K562 (cell line): ENCODE results near the gene RAVER2.

Source experiments
- FOXM1 ChIP-seq, 2 experiments: fragments of 450-650 bp in 1 of 2; sonication (generic) in 1 of 2; formaldehyde crosslinking in 1 of 2; IDR thresholded peaks; 2 replicates each; pipeline versions ENCODE4 v1.6.1 to v1.9.0; 2017 to 2022; ENCODE audit warnings: low read depth in 2 of 2, mild to moderate bottlenecking in 2 of 2, missing genetic modification reagents in 1 of 2, moderate library complexity in 1 of 2
- HNRNPL ChIP-seq: fragments of 200-400 bp; formaldehyde crosslinking; IDR thresholded peaks from 2 replicates; pipeline ENCODE4 v1.6.1; 2017; ENCODE audit warnings: low read depth, mild to moderate bottlenecking, low read length
- NFATC3 ChIP-seq: fragments of 450-650 bp; IDR thresholded peaks from 2 replicates; pipeline ENCODE4 v1.6.1; 2017; ENCODE audit warnings: mild to moderate bottlenecking
- NONO ChIP-seq, 2 experiments: fragments of 200-400 bp in 1 of 2; fragments of 450-650 bp in 1 of 2; formaldehyde crosslinking in 1 of 2; IDR thresholded peaks; 2 replicates each; pipeline ENCODE4 v1.6.1; 2017; ENCODE audit warnings: low read depth in 2 of 2, mild to moderate bottlenecking in 2 of 2, moderate library complexity in 2 of 2, low read length in 1 of 2
- ZFP36 ChIP-seq: fragments of 150-350 bp; IDR thresholded peaks from 2 replicates; pipeline ENCODE4 v1.6.1; 2018; ENCODE audit warnings: low read length, low read depth; ENCODE audit not compliant: partially characterized antibody
- ZNF707 ChIP-seq: fragments of 250-450 bp; sonication (Bioruptor Pico); conservative IDR thresholded peaks from 2 replicates; pipeline ENCODE4 v1.8.0; 2022; ENCODE audit warnings: inconsistent platforms, mild to moderate bottlenecking, moderate library complexity
- TF ChIP-seq, protein P1 (sequence below), 2 experiments: IDR thresholded peaks; 2 replicates each; pipeline ENCODE4 v1.6.1; 2011; ENCODE audit warnings: borderline replicate concordance in 1 of 2, control low read depth in 1 of 2, low read depth in 1 of 2, low read length in 1 of 2, mild to moderate bottlenecking in 1 of 2, mixed read lengths in 1 of 2, moderate library complexity in 1 of 2; ENCODE audit not compliant: insufficient read depth in 1 of 2, insufficient read length in 1 of 2, poor library complexity in 1 of 2, severe bottlenecking in 1 of 2; ENCODE audit errors: extremely low read depth in 1 of 2

DNA sequence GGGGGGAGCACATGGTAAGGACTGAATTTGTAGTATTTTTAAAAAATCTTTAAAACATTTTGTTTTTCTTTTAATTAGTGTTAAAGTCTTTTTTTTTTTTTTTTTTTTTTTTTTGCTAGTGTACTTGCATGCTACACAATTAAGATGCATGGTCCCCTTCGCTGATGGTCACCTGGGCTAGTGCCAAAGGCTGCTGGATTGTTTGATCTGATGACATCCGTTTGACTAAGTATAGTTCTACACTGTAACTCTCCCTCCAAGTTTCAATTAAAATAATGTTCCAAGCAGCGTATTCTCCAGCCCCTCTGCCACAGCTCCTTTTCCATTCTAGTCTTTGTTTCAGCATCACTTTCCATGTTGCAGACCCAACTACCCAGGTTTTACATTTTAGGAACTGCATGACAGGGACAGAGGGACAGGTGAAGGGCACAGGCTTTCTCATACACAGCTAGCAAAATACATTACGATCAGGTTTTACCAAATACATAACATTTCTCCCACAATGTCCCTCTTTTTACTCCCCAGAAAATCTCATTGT lies 852 bp upstream of the RAVER2 start:
- no peak for TF ChIP-seq ZNF707 (CRISPR knock-in tag)
- TF ChIP-seq ZFP36, result no peak
- TF ChIP-seq NFATC3, result no peak
- TF ChIP-seq HNRNPL, result no peak
- no peak for TF ChIP-seq NONO (IDR thresholded peaks at IDR 0.05; ENCODE audit: low read depth in 2 of 2, low read length in 1 of 2)
- TF ChIP-seq FOXM1 (IDR thresholded peaks at IDR 0.05; ENCODE audit: low read depth), result no peak
- no peak for TF ChIP-seq FOXM1 (CRISPR knock-in tag; IDR thresholded peaks at IDR 0.05; ENCODE audit: low read depth)
- TF ChIP-seq, protein P1, sequence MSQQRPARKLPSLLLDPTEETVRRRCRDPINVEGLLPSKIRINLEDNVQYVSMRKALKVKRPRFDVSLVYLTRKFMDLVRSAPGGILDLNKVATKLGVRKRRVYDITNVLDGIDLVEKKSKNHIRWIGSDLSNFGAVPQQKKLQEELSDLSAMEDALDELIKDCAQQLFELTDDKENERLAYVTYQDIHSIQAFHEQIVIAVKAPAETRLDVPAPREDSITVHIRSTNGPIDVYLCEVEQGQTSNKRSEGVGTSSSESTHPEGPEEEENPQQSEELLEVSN (IDR thresholded peaks at IDR 0.05; ENCODE audit: borderline replicate concordance in 1 of 2, extremely low read depth in 1 of 2, insufficient read depth in 1 of 2, insufficient read length in 1 of 2, low read depth in 1 of 2, low read length in 1 of 2, poor library complexity in 1 of 2, severe bottlenecking in 1 of 2), result no peak
